Measurements from ENCODE around the gene BFSP2.

The BFSP2 gene

GRCh38 chr3:133444423-133444774 lies 44.5 kb downstream of the BFSP2 start:
- Histone ChIP-seq H3K27me3 (no peaks in the 10 kb centered on the region), H3K36me3 (no peaks in the 10 kb centered on the region), H3K4me1 (ENCODE audit: control insufficient read depth in 1 of 2, insufficient read depth in 1 of 2, low read depth in 1 of 2, low read length in 1 of 2) (peaks cover 0 to 12% of the 10 kb centered on the region in 2 experiments), H3K9me3 (no peaks in the 10 kb centered on the region), H3K4me3 (ENCODE audit: low read depth in 1 of 2, low read length in 1 of 2) (no peak overlapping the region), H3K27ac (no peak overlapping the region)
- TF ChIP-seq CTCF (IDR thresholded peaks at IDR 0.05) = no peak

GRCh38 chr3:133445108-133445507 lies 45.3 kb downstream of the BFSP2 start:
- Histone ChIP-seq H3K27me3 (no peaks in the 10 kb centered on the region), H3K4me1 (ENCODE audit: control insufficient read depth in 1 of 2, insufficient read depth in 1 of 2, low read depth in 1 of 2, low read length in 1 of 2) (peaks cover 0 to 12% of the 10 kb centered on the region in 2 experiments), H3K9me3 (no peaks in the 10 kb centered on the region), H3K4me3 (ENCODE audit: low read depth in 1 of 2, low read length in 1 of 2) (no peak overlapping the region), H3K36me3 (no peaks in the 10 kb centered on the region), H3K27ac (no peak overlapping the region)
- no peak for TF ChIP-seq CTCF (IDR thresholded peaks at IDR 0.05)

GRCh38 chr3:133447750-133448477 lies 48.1 kb downstream of the BFSP2 start:
- Histone ChIP-seq H3K27me3 (no peaks in the 10 kb centered on the region), H3K36me3 (no peaks in the 10 kb centered on the region), H3K4me1 (ENCODE audit: control insufficient read depth in 1 of 2, insufficient read depth in 1 of 2, low read depth in 1 of 2, low read length in 1 of 2) (no peaks in the 10 kb centered on the region), H3K9me3 (no peaks in the 10 kb centered on the region), H3K4me3 (ENCODE audit: low read depth in 1 of 2, low read length in 1 of 2) (no peak overlapping the region), H3K27ac (no peak overlapping the region)
- no peak for TF ChIP-seq CTCF (IDR thresholded peaks at IDR 0.05)

GRCh38 chr3:133448478-133449122 lies 48.7 kb downstream of the BFSP2 start:
- H3K36me3 ChIP-seq = no peaks in the 10 kb centered on the region
- no peaks in the 10 kb centered on the region for H3K27me3 ChIP-seq
- H3K4me1 ChIP-seq (ENCODE audit: control insufficient read depth in 1 of 2, insufficient read depth in 1 of 2, low read depth in 1 of 2, low read length in 1 of 2) = no peaks in the 10 kb centered on the region
- H3K27ac ChIP-seq = no peak overlapping the region
- H3K9me3 ChIP-seq = no peaks in the 10 kb centered on the region
- no peak overlapping the region for H3K4me3 ChIP-seq (ENCODE audit: low read depth in 1 of 2, low read length in 1 of 2)
- TF ChIP-seq CTCF (IDR thresholded peaks at IDR 0.05) = no peak

GRCh38 chr3:133451309-133451708 lies 51.5 kb downstream of the BFSP2 start:
- Histone ChIP-seq H3K36me3 (no peaks in the 10 kb centered on the region), H3K9me3 (no peaks in the 10 kb centered on the region), H3K4me1 (ENCODE audit: control insufficient read depth in 1 of 2, insufficient read depth in 1 of 2, low read depth in 1 of 2, low read length in 1 of 2) (no peaks in the 10 kb centered on the region), H3K4me3 (ENCODE audit: low read depth in 1 of 2, low read length in 1 of 2) (no peak overlapping the region), H3K27me3 (no peaks in the 10 kb centered on the region), H3K27ac (no peak overlapping the region)
- no peak for TF ChIP-seq CTCF (IDR thresholded peaks at IDR 0.05)

Data from neutrophil (primary cell).